Islet precursor cell (in vitro differentiated cells): ENCODE results near the gene CYTH4.
A peak's percentile ranks its signal among the peaks of the same experiment; 100 is the strongest.
"Not testable (repeated sequence)": the region's sequence is repeated elsewhere in the genome, so short reads cannot be mapped to it uniquely, and the experiment has no call there.

Experiments
- DNase-seq: peaks from one replicate; pipeline ENCODE4 v3.0.0-alpha.2; 2018

CYTH4 gene

GRCh38 chr22:37312549-37313183, 30.4 kb downstream of the CYTH4 start:
- no peak for DNase-seq

GRCh38 chr22:37313376-37314314, 31.3 kb downstream of the CYTH4 start:
- DNase-seq, result no peak

- no peak for DNase-seq
Observed at GRCh38 chr22:37314315-37315074, 32.2 kb downstream of the CYTH4 start.

DNA sequence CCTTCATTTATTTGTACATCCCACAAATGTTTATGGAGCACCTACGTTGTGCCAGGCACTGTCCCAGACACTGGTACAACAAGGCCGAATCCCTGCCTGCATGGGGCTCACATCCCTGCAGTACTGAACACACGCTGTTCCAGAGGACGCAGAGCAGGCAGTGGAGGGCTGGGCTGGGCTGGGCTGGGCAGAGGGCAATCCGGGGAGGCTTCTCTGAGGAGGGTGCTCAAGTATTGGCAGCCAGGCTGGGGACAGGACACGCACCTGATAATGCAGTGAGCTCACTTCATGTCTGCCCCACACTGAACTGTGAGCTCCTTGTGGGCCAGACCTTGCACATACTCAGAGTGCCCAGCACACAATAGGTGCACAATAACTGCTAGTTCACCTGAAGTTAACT, 34.1 kb downstream of the CYTH4 start:
- DNase-seq, result no peak

- DNase-seq, result peak; percentile 96
Observed at GRCh38 chr22:37316875-37317371, 34.6 kb downstream of the CYTH4 start.

DNA sequence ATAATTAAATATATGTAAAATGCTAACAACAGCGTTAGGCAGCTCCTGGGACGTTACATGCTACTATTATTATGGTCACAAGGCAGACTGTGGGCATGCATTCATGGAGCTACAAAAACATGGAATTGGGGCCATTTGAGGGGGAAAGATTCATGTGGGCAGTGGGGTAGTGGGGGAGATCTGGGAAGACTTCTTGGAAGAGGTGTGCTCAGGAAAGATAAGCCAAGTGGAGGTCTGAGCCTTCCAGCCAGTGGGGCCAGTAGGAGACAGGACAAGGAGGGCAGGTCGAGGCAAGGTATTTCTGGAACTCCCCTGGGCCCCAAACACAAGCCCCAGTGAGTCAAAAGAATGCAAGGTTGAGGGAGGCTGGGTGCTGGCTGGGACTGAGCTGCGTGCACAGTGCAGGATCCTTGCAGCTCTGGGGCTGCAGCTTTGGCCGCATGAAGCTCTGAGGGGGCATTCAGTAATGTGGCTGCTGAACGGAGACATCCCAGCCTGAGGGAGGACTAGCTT, 35.4 kb downstream of the CYTH4 start:
- no peak for DNase-seq

DNA sequence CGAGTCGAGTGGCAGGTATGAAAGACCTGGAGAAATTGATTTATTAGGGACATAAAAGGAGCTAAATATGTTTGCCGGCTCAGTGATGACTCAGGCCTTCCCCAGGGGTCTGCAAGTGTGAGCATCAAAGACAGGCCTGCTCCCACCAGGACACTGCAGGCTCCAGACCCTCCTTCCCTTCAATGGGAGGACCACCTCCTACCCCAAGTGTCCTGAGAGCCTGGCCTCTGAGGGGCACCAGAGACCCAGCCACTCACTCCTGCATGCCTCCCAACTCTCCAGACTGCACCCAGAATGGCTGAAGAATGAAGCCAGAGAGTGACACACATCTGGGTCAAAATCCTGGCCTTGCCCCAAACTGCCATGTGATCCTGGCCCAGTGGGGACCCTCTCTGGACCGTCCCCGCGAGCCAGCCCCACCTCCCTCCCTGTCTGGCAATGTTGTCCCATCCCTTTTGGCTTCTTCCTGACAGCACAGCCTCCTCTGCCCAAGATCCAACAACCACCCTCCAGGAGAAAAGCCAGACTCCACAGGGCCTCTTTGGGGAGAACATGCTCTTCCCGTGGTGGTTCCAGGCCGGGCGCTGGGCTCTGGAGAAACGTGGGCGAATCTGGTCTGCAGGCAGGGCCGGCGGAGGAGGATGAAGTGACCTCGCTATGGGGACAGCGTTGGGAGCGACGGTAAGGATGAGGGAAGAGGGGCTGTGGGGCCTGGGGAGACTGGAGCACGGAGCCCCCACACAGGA, 36.2 kb downstream of the CYTH4 start:
- DNase-seq, result no peak

DNA sequence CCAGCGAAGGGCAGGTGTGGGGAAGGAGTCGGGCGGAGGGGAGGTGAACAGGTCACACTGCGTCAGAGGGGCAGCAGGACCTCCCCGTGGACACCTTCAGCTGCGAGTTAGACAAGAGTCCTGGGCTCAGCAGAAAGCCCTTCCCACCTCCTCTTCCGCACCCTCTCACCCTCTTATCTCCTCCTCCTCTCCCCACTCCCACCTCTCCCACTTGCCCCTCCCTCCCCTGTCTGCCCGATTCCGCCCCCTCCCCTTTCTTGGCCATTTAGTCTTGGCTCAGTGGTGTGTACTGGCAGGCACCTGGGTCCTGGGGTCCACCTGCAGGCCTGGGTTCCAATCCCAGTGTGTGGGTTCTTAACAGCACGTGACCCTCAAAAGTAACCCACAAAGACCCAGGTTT, 37.2 kb downstream of the CYTH4 start:
- no peak for DNase-seq

- DNase-seq, result no peak
Observed at GRCh38 chr22:37320726-37321677, 38.7 kb downstream of the CYTH4 start.

GRCh38 chr22:37324340-37325038, 42.2 kb downstream of the CYTH4 start:
- DNase-seq, result no peak

- DNase-seq, result no peak
Observed at GRCh38 chr22:37325039-37325395, 42.7 kb downstream of the CYTH4 start.

DNA sequence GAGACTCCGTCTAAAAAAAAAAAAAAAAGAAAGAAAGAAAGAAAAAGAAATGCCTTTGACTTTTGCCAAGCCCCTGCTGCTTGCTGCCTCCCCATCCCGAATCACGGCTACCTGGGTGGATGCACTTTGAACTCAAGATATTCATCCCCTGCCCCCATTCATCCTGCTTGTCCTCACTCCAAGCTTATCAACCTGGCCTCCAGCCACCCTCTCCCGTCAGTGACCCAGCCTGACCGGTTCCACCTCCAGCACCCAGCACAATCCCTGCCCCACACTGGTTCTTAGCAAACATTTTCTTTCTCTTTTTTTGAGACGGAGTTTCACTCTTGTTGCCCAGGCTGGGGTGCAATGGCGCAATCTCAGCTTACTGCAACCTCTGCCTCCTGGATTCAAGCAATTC, 44.4 kb downstream of the CYTH4 start:
- no peak for DNase-seq

GRCh38 chr22:37328017-37328416, 45.7 kb downstream of the CYTH4 start:
- no peak for DNase-seq

DNA sequence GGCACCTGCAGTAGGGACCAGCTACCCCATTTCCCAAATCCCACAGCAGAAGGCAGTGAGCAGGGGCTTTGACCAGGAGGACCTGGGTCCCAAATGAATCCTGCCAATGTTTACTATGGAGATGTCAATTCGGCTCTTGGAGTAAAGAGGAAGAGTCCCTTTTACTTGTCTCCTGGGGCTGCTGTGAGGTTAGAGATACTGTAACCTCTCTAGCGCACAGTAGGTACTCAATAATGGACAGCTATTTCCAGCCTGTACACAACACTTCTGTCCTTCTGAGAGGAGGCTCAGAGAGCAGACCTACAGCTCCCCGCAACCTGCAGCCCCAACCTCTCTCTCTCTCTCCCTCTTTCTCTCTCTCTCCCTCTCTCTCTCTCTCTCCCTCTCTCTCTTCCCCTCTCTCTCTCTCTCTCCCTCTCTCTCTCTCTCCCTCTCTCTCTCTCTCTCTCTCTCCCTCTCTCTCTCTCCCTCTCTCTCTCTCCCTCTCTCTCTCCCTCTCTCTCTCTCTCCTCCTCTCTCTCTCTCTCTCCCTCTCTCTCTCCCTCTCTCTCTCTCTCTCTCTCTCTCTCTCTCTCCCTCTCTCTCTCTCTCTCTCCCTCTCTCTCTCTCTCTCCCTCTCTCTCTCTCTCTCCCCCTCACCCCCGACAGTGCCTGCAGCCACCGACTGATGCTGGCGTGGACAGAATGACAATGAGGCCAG, 46.4 kb downstream of the CYTH4 start:
- DNase-seq, result not testable (repeated sequence)

DNA sequence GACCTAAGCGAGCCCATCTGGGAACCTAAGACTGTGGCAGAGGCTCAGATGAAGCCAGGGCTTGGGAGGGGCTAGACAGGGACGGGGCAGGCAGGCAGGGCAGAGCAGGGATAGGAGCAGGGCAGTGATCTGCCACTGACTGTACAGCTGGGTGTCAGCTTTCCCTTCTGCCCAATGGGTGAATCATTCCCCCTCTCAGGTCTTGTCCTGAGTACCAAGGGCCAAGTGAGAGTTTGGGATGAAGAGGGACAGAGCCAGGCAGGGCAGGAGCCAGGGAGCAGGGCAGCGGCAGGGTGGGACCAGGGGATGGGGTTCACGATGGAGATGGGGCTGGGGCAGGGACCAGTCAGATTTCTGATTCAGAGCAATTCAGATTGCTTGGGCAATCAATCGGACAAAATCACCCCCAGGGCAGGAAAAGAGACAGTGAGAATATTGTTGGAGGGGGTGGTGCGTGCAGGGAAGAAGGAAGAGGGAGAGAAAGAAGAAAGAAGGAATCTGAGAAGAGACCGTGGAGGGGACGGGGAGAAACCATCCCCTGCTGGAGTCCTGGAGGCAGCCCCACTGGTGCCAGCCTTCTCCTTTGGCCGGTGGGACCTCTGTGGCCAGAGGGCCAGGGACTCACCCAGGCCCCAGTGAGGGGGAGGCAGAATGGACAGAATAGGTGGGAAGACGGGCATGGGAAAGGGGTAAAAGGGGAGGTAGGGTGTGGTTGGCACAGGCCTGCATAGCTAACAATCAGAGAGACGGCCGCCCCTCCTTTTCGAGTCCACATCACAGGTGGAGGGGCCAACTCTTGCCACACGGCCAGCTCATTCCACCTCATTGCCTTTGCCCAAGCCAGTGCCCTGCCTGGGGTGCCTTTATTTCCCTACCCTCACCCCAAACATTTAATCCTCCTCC, 47.2 kb downstream of the CYTH4 start:
- no peak for DNase-seq

DNA sequence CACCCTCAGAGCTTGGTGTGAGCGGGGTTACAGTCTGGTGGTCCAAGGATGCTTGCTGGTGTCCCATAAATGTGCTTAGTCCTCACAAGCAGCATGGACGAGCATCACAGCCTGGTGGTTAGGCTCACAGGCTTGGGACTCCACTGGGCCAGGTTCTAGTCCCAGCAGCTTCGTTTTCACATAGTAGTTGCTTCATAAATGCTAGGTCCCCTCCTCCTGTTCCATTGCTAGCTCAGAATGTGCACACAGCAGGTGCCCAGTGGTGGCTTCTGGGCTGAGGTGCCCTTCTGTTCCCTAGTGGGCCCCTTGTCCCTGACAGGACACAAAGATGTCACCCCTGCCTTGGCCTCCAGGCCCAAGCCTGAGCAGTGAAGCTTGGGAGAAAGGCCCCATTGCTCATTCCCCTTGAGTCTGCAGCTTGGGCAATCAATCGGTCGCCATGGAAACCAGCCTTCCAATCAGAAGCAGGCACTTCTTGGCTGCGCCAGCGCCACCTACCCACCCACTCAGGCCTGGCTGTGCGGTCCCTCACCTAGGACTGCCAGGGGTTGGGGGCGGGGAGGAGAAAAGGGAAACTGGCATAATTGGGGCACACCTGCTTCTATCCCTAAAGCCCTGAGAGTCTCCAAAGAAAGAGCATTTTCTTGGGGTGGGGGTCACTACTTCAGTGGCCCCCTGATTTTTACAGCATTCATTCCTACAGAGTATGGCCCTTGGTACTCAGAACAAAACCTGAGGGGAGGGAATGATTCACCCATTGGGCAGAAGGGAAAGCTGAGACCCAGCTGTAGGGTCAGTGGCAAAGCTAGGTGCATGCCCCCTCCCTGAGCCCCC, 48.1 kb downstream of the CYTH4 start:
- DNase-seq, result peak; percentile 95

DNA sequence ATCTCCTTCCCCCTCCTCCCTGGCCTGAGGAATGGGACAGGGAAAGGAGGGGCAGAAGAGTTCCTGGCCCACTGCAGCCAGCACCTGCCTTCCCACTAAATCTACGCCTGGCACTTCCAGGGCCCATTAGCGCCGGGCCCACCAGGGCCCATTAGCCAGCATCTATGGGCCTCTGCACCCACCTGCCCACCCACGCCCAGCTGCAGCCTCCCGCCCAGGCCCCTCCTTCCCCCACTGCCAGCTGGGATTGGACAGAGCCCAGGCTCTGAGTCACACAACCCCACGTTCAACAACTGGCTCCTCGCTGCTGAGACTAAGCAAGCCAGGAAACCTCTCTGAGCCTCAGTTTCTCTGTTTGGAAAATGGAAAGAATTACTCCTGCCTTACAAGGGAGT, 48.7 kb downstream of the CYTH4 start:
- DNase-seq, result peak; percentile 68
